Activated CD8-positive, alpha-beta T cell treated with anti-CD3 and anti-CD28 coated beads for 36 hours (primary cell): Measurements from ENCODE around the gene EVI2A. TPM values are rescaled to one million over a fixed set of nuclear protein-coding genes. Genes with fewer than 3 reads are reported as not detected.
"Not testable (repeated sequence)": the region's sequence is repeated elsewhere in the genome, so short reads cannot be mapped to it uniquely, and the experiment has no call there.

ENCODE experiments used
- ATAC-seq: fragments of 200-7000 bp; cut with Tn5 transposase; one replicate; pipeline ENCODE4 v1.10.0; 2021; ENCODE audit warnings: mild to moderate bottlenecking, moderate library complexity
- CTCF ChIA-PET: fragments of 350-600 bp; sonication (Branson Sonifier 250); formaldehyde crosslinking; loops from one replicate; lab custom pipeline; 2021; ENCODE audit warnings: antibody characterized with exemption; lab: Charles Lee
- POLR2A ChIA-PET: fragments of 350-600 bp; sonication (Branson Sonifier 250); formaldehyde crosslinking; loops from one replicate; lab custom pipeline; 2021; ENCODE audit warnings: antibody characterized with exemption; lab: Charles Lee
- DNase-seq: peaks from one replicate; pipeline ENCODE4 v3.0.0-alpha.2; 2020
- H3K27ac Mint-ChIP-seq: one replicate; pipeline ENCODE4 v1.8.0; 2021; ENCODE audit warnings: mild to moderate bottlenecking, mixed read lengths
- H3K27me3 Mint-ChIP-seq: one replicate; pipeline ENCODE4 v1.8.0; 2021; ENCODE audit warnings: mixed read lengths
- H3K36me3 Mint-ChIP-seq: one replicate; pipeline ENCODE4 v1.8.0; 2021; ENCODE audit warnings: low read depth, mixed read lengths
- H3K4me1 Mint-ChIP-seq: one replicate; pipeline ENCODE4 v1.8.0; 2021; ENCODE audit warnings: low read depth, mixed read lengths
- H3K4me3 Mint-ChIP-seq: one replicate; pipeline ENCODE4 v1.8.0; 2021; ENCODE audit warnings: mild to moderate bottlenecking, moderate library complexity, mixed read lengths
- H3K9me3 Mint-ChIP-seq: one replicate; pipeline ENCODE4 v1.8.0; 2021; ENCODE audit warnings: mixed read lengths
- CTCF ChIP-seq: fragments of 200-600 bp; IDR thresholded peaks from one replicate; pipeline ENCODE4 v1.8.0; 2022; ENCODE audit warnings: antibody characterized with exemption, mild to moderate bottlenecking
- intact Hi-C: fragments of 100-400 bp; cut with micrococcal nuclease; formaldehyde crosslinking; loops from one replicate; pipeline ENCODE4 v1.10.0; 2022
- total RNA-seq, 2 experiments: library from RNA; stranded (reverse); gene quantifications; one replicate each; pipeline ENCODE4 v1.2.3, GENCODE V29; 2021

The EVI2A gene
- total RNA-seq, 2 experiments from 2014 or later, result 31.7 to 37.0 TPM

DNA sequence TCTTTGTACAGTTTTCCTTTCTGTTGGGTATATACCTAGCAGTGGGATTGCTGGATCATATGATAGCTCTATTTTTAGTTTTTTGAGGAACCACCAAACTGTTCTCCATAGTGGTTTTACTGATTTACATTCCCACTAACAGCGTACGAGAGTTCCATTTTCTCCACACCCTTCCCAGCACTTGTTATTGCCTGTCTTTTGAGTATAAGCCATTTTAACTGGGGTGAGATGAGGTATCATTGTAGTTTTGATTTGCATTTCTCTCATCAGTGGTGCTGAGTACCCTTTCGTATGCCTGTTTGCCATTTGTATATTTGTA, 6.7 kb downstream of the EVI2A start:
- ChIA-PET CTCF (no interaction called here), POLR2A (no interaction called here)
- H3K4me1 Mint-ChIP-seq, result peaks cover 29% of the 10 kb centered on the region
- peak overlapping the region; percentile 90 for H3K4me3 Mint-ChIP-seq
- peaks cover 39% of the 10 kb centered on the region for H3K36me3 Mint-ChIP-seq
- no peak for DNase-seq
- H3K27me3 Mint-ChIP-seq, result no peaks in the 10 kb centered on the region
- H3K9me3 Mint-ChIP-seq, result peaks cover 2% of the 10 kb centered on the region
- intact Hi-C loops, result loop anchor here (5.0 kb wide), 1 partner anchor 178 kb away; no protein-coding TSS in a partner anchor
- ATAC-seq, result no peak
- peak overlapping the region; percentile 96 for H3K27ac Mint-ChIP-seq
- TF ChIP-seq CTCF, result no peak

DNA sequence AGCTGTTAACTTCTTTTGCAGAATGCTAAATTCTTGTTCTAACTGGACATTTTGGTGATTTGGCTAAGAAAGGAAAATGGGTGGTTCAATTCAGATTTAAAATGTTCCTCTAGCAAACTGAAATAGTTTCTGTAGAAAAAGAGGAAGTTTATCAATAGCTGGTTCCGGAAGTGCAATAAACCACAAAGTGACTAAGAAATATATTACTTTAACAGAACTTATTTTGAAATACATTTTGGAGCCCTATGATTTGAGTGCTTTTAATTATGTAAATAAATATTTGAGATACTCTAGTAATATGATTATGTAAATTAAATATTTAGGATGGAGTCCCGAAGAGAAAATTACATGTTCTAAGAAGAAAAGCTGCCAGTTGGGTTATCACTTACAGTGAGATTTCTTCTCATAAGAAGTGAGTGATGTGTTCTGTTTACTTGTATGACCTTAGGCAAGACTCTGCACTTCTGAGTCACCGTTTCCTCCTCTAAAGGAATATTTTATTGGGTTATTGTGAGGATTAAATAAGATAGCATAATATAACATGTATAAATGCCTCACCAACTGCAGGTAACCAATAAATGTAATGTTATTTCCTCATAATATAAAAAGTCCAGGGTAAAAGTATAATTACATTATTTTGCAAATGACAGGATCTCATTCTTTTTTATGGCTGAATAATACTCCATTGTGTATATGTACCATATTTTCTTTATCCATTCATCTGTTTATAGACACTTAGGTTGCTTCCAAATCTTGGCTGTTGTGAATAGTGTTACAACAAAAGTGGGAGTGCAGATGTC, 7.2 kb downstream of the EVI2A start, which contains the start of gene EVI2B:
Gene EVI2B, minus strand, starts transcription at position 73 of the 800 bp plus-strand sequence. CDS start 8,445 bp downstream, outside the sequence.
- peaks cover 34% of the 10 kb centered on the region for H3K4me1 Mint-ChIP-seq
- DNase-seq (peak; percentile 22), ATAC-seq (peak; percentile 44)
- intact Hi-C loops, result no loop called here
- no peaks in the 10 kb centered on the region for H3K27me3 Mint-ChIP-seq
- H3K27ac Mint-ChIP-seq, result peak within 1 kb of the TSS; percentile 96
- H3K4me3 Mint-ChIP-seq, result peak within 1 kb of the TSS; percentile 90
- TF ChIP-seq CTCF, result no peak
- POLR2A ChIA-PET, result interaction anchor here (10.7 kb wide), 1 partner anchor 6 kb away, joined by 114 read pairs; the partner anchor contains the start of gene EVI2A
- H3K36me3 Mint-ChIP-seq, result peaks cover 35% of the 10 kb centered on the region
- CTCF ChIA-PET, result interaction anchor here (0.8 to 1.2 kb wide), 4 partner anchors 12 to 194 kb away, joined by 3 to 4 read pairs (median 3); no protein-coding TSS in a partner anchor
- peaks cover 2% of the 10 kb centered on the region for H3K9me3 Mint-ChIP-seq

GRCh38 chr17:31312223-31312622, 9.2 kb downstream of the EVI2A start:
- peaks cover 51% of the 10 kb centered on the region for H3K4me1 Mint-ChIP-seq
- peaks cover 30% of the 10 kb centered on the region for H3K36me3 Mint-ChIP-seq
- POLR2A ChIA-PET, result interaction anchor here (0.6 to 10.7 kb wide), 3 partner anchors 8 to 62 kb away, joined by 3 to 114 read pairs (median 3); partner anchors contain the start of gene EVI2A

DNA sequence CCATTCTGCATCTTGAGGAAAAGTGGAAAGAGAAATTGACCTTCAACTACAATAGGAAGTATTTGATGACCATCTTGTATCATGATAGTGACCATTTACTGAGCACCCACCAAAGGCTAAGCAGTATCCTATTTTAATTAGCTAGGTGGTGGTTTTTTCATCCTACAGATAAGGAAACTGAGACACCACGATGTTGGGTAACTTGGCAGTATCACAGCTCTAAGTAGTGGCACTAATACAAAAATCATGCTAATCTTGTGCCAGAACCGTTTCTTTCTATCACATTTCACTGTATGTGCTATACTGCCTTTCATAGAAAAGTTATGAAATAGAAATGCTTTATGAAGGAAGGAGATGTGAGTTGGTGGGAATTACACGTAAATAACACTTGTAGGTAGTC, 9.9 kb downstream of the EVI2A start:
- CTCF ChIA-PET, result interaction anchor here (2.1 kb wide), 1 partner anchor 8 kb away, joined by 9 read pairs; no protein-coding TSS in a partner anchor
- no peaks in the 10 kb centered on the region for H3K27me3 Mint-ChIP-seq
- peaks cover 2% of the 10 kb centered on the region for H3K9me3 Mint-ChIP-seq
- TF ChIP-seq CTCF, result no peak
- no peak for DNase-seq
- ATAC-seq, result no peak
- intact Hi-C loops, result loop anchor here (1.0 kb wide), 1 partner anchor 10 kb away; the partner anchor contains the start of gene EVI2A
- H3K4me3 Mint-ChIP-seq, result peak overlapping the region; percentile 90
- H3K36me3 Mint-ChIP-seq, result peaks cover 31% of the 10 kb centered on the region
- peak overlapping the region; percentile 98 for H3K27ac Mint-ChIP-seq
- POLR2A ChIA-PET, result interaction anchor here (0.6 to 10.7 kb wide), 3 partner anchors 8 to 63 kb away, joined by 3 to 114 read pairs (median 3); partner anchors contain the start of gene EVI2A
- peaks cover 53% of the 10 kb centered on the region for H3K4me1 Mint-ChIP-seq

More at GRCh38 chr17:31312223-31312622, 9.2 kb downstream of the EVI2A start:
- DNase-seq, result peak; percentile 63
- CTCF ChIA-PET, H3K27me3 Mint-ChIP-seq, intact Hi-C loops, H3K9me3 Mint-ChIP-seq, ATAC-seq: not testable (repeated sequence)
- H3K27ac Mint-ChIP-seq, result peak overlapping the region; percentile 98
- H3K4me3 Mint-ChIP-seq, result peak overlapping the region; percentile 90

GRCh38 chr17:31310886-31311285, 10.5 kb downstream of the EVI2A start:
- intact Hi-C loops, result loop anchor here (1.0 kb wide), 1 partner anchor 10 kb away; the partner anchor contains the start of gene EVI2A
- ChIA-PET CTCF (interaction anchor here (2.1 kb wide), 1 partner anchor 9 kb away, joined by 9 read pairs; no protein-coding TSS in a partner anchor), POLR2A (interaction anchor here (0.6 to 10.7 kb wide), 3 partner anchors 9 to 239 kb away, joined by 3 to 114 read pairs (median 7); partner anchors contain the start of gene EVI2A)
- H3K36me3 Mint-ChIP-seq, result peaks cover 35% of the 10 kb centered on the region
- peaks cover 54% of the 10 kb centered on the region for H3K4me1 Mint-ChIP-seq
- no peaks in the 10 kb centered on the region for H3K27me3 Mint-ChIP-seq
- ATAC-seq (peak; percentile 28), DNase-seq (peak; percentile 43)
- H3K9me3 Mint-ChIP-seq, result peaks cover 2% of the 10 kb centered on the region
- H3K27ac Mint-ChIP-seq, result peak overlapping the region; percentile 98
- peak overlapping the region; percentile 90 for H3K4me3 Mint-ChIP-seq
- TF ChIP-seq CTCF, result no peak
